NCI-H1105 (cell line): ENCODE data around the gene PXN.

Experiments
- DNase-seq: peaks from one replicate; lab custom pipeline; 2025; lab: John Stamatoyannopoulos, UW

PXN gene

DNA sequence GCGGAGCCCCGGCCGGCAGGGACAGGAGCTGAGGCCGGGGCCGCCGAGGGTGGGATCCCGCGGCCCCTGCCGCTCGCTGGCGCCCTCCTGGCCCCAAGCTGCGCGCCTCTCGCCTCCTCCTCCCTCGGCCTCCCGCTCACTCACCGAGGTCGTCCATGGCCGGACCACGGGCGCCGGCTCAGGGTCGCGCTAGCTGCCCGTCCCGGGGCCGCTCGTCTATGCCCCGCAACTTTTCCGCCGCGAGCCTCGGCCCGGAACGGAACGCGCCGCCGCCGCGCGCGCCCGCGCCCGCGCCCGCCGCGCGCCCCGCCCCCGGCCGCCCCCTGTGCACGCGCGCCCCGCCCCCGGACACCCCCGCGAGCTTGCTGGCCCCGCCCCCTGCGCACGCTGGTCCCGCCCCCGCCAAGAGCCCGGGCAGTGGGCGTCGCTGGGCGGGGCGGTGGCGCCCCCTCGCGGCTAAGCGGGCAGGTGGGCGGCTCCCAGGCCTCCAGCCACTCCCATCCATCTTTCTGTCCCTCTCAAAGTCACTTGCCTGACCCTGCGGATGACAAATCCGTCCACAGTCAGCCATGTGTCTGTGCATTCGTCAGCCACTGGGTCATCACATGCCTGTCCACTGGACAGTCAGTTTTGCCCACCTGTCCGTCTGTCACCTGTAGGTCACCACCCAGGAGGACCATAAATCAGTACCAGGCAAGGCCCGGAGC, at the start of gene PXN:
PXN (minus strand) TSS at position 258 of the 707 bp plus-strand sequence; CDS start at position 157, 101 bp downstream.
- DNase-seq: peak; percentile 72

DNA sequence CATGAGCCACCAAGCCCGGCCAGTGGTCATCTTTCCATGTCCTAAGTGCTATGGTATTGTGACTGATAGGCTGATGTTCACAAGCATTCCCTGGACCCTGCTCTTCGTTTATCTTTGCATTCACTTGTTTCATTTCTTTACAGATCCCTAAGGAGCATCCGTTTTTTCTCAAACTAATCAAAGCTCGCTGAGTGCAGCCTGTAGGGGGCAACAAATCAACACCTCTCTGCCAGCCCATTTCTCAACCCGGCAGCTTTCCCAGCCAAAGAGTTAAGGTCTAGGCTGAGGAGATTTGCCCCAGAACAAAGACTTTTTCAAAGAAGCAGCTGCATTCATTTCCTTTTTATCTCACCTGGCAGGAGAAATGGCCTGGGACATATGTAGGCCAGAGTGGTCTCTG, 48.7 kb upstream of the PXN start:
- DNase-seq: no peak

DNA sequence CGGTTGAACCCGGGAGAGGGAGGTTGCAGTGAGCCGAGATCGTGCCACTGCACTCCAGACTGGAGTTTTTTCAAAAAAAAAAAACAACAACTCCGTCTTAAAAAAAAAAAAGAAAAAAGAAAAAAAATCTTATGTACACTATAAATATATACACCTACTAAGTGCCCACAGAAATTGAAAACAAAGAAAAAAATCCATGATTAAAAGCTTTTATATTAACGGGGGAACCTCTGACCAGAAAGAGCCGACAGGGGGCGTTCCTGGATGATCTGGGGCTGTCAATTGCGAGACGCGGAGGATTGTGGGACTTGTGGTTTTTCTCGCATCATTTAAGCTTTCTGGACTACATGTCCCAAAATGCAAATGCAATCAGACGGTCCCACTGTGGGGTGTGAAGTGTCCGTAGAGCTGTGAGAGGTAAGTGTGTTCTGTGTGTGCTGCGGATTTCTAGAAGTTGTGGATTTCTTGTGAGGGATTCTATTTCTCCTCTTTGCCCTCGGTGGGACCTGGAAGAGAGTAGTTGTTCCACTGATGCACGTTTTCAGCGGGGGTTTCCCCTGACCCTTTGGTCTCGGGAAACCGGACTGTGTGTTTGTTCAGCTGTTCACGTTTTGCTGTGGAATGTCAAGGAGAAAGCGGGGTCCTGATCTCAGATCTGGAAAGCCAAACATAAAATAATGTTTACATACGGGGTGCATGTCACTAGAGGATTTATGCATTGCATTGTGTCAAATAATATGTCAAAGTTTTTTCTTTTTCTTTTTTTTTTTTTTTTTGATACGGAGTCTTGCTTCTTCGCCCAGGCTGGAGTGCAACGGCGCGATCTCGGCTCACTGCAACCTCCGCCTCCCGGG, 36.7 kb upstream of the PXN start, which contains the start of gene SIRT4:
SIRT4 (plus strand) TSS at position 360 of the 854 bp plus-strand sequence. CDS start 1,241 bp downstream, outside the sequence.
- DNase-seq: peak; percentile 90

DNA sequence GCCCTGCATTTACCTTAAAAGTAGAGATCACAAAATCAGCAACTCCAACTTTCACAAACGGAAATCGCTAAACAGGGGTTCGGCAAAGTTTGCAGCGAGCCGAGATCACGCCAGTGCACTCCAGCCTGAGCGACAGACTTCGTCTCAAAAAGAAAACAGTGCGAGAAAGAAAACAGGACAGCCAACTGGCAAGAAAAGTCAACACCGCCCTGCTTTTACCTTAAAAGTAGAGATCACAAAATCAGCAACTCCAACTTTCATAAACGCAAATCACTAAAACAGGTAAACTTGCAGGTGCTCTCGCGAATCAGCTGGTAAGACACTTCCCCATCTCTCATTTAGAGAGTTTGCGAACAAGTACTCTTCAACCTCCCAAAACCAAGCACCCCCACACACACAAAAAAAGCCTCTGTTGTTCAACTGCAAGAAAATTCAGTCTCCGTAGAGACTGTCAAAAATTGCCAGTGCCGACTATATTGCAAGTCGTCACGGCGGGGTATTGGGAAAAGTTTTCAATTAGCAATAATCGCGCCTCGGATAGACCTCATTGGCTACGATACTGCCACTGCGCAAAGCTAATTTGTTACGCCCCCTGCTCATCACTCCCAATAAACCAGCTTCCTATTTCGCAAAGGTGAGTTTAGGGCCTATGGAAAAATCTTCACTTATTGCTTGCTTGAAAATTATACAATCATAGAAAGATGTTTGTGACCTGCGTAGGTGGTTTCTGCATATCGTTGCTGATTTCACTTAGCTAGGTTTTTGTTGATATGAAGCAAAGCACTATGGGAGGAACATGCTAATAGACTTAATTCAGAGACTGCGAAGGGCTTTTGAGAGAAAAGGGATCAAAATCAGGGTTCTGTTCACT, 27.4 kb upstream of the PXN start, which contains the start of gene RNU4-1:
RNU4-1 (minus strand) TSS at position 577 of the 871 bp plus-strand sequence.
- peak; percentile 85 for DNase-seq

DNA sequence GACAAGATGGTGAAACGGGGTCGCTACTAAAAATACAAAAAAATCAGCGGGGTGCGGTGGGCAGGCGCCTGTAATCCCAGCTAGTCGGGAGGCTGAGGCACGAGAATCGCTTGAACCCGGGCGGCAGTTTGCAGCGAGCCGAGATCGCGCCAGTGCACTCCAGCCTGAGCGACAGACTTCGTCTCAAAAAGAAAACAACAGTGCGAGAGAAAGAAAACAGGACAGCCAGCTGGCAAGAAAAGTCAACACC, 26.8 kb upstream of the PXN start:
- no peak for DNase-seq

DNA sequence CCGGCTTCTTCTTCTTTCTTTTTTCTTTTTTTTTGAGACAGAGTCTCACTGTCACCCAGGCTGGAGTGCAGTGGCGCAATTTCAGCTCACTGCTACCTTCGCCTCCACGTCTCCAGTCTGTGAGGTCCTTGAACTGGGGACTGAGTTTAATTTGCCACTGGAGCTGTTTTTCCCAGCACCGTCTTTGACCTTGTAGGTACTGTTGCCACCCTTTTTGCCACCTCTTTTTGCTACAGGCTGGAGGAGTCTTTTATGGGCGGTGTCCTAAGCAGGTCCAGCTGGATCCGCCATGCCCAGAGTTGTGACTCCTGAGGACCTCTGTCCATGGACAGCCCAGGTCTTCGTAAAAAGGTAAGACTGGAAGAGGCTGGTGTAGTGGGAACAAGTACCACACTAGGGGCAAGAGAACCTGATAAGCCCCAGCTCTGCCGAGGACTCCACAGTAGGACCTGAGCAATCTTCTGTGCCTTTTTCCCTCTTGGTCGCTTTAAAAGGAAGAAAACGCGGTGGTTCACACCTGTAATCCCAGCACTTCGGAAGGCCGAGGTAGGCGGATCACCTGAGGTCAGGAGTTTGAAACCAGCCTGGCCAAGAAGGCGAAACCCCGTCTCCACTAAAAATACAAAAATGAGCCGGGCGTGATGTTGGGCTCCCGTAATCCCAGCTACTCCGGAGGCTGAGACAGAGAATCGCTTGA, 25.2 kb upstream of the PXN start:
- DNase-seq: no peak

DNA sequence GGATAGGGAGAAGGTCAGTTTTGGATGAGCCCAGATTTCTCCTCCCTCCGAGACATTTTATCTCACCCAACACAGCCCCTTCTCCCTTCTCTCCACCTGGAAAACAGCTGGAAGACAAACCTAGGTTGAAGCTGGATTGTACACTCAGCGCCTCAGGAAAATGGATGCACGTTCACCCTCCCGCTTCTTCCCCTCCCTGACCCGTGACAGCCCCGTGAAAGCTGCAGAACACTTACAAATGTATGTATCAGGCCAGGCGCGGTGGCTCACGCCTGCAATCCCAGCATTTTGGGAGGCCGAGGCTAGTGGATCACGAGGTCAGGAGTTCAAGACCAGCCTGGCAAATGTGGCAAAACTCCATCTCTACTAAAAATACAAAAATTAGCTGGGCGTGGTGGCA, 22.0 kb upstream of the PXN start:
- DNase-seq: no peak

DNA sequence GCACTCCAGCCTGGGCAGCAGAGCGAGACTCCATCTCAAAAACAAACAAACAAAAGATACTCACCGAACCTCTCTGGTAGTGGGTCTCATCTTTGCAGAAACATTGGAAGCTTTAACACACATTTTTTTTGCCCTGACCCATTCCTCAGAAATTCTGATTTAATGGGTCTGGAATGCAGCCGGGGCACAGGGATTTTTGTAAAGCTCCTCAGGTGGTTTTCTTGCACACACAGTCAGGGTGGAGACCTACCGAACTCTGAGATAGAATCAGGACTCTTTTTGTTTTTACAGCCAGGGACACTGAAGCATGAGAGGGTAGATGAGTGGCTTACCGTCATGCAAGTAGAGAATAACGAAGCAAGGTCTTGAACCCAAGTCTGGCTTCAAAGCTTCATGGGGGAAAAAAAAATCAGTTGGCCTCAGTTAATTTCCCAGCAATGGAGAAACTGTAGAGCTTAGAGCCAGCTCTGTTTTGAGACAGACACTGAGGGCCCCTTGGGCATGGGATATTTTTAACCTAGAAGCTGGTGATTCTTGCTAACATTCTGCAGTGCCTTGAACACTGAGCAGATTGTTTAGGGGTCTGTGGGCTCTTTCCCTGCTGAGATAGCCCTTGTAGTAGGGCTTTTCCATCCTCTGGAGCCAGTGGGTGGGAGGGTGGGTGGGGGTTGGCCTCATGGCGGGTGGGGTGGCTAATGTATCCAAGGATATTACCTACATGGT, 21.4 kb upstream of the PXN start:
- no peak for DNase-seq

DNA sequence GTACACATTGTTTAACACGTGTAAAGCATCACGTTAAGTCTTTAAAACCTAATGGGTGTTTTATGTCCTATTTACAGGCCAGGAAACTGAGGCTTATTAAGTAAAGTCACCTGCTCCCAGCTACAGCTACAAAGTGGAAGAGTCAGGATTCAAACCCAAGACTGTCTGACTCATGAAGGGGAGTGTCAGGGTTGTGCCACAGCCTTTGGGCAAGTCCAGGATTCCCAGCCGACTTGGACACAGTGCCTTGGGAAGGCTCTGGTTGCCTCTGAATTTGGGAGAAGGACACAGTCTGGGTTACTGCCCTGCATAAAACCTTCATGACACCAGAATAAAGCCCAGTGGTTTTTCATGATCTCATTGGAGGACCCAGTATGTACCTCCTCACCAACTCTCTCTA, 18.9 kb upstream of the PXN start:
- no peak for DNase-seq

DNA sequence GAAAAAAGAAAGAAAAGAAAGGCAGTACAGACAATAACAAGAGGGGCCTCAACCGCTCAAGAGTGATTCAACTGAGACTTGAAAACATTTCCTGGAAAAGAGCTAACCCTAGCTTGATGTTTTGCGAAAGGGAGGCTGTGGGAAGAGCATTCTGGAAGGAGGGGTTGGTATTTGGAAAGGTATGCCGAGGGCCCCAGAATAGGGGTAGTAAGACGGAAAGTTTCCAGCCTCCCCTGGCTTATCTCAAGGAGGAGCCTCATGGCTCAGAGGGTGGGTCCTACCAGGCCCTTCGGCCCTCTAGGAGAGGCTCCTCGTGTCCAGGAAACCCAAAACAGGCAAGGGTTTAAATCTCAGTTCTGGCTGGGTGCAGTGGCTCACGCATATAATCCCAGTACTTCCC, 17.8 kb upstream of the PXN start:
- no peak for DNase-seq

DNA sequence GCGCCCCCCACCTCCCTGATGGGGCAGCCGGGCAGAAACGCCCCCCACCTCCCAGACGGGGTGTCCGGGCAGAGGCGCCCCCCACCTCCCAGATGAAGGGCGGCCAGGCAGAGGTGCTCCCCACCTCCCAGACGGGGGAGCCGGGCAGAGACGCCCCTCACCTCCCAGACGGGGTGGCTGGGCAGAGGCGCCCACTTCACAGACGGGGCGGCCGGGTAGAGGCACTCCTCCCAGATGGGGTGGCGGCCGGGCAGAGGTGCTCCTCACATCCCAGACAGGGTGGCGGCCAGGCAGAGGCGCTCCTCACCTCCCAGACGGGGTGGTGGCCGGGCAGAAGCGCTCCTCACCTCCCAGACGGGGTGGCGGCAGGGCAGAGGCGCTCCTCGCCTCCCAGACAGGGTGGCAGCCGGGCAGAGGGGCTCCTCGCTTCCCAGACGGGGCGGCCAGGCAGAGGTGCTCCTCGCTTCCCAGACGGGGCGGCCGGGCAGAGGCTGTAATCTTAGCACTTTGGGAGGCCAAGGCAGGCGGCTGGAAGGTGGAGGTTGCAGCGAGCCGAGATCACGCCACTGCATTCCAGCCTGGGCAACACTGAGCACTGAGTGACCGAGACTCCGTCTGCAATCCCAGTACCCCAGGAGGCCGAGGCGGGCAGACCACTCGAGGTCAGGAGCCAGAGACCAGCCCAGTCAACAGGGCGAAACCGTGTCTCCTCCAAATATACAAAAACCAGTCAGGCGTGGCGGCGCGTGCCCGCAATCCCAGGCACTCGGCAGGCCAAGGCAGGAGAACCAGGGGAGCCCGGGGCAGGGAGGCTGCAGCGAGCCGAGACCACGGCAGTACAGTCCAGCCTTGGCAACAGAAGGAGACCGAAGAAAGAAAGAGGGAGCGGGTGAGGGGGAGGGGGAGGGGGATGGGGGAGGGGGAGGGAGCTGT, 12.9 kb upstream of the PXN start:
- DNase-seq: no peak

DNA sequence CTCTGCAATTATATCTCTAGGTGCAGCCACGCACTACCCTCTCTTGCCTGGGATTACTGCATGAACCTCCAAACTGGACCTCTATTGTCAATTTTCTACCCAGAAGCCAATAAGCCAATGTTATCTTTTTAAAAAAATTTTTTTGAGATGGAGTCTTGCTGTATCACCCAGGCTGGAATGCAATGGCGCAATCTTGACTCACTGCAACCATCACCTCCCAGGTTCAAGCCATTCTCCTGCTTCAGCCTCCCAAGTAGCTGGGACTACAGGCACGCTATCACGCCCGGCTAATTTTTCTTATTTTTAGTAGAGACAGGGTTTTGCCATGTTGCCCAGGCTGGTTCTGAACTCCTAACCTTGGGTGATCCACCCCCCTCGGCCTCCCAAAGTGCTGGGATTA, 11.2 kb upstream of the PXN start:
- DNase-seq: no peak

DNA sequence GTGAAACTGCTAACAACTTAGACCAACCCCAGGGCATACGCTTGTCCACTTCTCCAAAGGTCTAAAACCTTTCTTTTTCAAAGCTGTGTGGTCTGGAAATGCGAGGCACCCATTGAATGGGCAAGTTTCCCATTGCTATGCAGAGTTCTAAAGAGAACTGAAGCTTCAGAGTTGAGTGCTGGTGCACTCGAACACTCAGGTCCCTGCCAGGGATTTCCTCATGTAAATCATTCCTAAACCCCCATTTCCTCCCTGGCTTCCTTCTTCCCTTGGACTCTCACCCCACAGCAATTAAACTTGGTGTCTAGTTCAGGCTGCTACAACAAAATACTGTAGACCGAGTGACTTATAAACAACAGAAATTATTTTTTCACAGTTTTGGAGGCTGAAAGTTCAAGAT, 2.2 kb upstream of the PXN start:
- no peak for DNase-seq

DNA sequence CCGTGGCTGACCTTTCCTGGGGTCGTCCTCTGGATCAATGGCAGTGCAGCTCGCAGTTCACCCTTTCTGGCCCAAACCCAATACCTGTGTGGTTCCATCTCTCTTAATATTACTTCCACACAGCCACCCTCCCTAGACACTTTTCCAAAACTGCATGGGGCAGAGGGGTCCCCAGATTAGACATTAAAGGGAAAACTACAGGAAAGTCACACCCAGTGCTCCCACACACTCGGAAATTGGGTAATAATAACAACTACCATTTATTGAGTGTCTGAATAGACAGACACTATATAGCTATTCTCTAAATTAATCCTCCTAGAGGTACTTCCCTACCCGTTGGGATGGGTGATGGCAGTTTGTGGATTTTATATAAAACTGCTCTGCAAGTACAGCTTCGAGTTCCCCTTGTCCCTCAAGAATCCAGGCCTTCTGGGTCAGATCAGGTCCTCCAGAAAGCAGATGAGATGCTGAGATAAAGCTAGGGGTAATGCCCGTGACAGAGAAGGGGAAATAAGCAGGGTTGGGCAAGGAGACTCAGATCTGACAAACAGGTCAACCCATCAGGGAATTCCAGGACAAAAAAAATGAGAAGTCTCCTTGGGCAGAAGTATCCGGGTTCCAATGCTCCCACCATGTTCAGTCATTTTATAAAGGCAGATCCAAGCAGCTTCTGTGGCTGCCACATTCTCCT, 795 bp upstream of the PXN start:
- DNase-seq: no peak

DNA sequence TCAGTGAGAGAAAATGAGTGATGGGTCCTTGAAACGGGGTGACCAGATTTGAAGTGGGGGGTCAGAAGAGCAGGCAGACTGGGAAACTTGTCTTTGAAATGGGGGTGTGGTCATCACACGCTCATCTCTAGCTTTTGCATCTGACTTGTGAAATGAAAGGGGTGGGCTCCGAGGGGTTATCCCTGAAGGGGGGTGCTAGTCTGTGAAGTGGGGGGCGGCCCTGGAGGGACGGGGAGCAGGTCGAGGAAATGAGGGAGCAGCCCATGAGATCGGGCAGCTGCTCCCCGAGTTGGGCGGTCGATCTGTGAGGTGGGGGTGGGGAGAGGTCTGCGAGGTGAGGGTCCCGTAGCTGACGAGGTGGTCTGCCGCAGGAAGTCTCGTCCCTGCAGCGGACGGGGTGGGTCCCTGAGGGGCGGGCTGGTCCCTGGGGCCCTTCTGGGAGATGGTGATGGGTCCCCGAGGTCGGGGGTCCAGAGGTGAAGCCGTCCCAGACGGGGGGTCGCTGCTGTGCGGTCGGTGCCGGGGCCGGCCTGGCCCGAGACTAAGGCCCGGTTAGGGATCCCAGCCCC, 542 bp downstream of the PXN start:
- DNase-seq: no peak

DNA sequence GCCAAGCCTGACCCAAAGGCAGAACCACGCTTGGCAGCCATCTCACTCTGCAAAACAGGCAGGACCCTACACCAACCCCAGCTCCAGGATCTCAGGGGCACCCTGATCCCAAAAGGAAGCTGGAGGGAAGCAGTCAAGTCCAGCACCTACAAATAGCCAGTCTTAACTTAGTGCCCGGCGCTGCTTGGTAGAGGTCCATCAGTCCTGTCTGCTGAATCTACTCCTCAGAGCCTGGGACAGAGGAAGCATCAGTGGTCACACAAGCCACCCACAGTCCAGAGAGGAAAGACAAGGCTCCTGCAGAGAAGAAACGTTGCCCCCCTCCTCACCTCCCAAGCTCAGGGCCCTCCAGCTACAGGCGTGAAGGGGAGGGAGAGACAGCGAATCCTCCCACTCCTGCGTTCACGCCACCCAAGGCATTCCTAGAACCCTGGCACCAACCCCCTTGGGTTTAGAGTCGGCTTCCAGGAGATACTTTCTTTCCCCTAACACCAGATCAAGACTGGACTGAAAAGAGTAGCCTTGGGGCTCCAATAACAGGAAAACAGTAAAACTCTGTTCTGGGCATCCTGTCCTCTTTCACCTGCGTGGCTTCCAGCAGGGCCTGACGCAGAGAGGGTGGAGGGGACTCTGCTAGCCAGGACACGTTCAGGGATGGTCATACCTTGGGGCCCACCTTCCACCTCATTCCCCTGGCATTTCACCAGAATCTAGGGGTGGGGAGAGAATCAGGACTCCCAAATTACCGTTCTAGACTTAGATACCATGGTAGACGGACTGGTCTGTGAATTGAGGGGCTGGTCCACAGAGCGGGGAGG, 1.2 kb downstream of the PXN start:
- DNase-seq: no peak

DNA sequence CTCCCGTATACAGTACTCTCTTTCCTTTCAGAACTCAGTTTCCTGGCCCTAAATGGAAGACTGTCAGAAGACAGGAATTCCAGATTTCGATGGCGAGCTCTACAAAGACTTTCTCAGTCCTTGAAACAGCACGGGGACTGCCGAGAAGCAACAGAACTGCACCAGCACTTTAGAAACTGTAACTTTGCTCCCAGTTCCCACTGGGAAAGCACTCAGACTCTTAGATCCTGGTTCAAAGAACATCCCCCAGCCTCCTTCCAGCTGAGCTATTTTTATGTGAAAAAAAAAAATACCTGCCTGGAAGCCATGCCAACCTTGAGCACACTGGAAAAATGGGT, 1.8 kb downstream of the PXN start:
- DNase-seq: no peak
